AG09309 (cell line): Measurements from ENCODE around the gene FAM120A.

ENCODE experiments used
- DNase-seq: peaks from one replicate; pipeline ENCODE4 v3.0.0-alpha.2; 2010; ENCODE audit warnings: low read depth
- H3K4me3 ChIP-seq: 2 replicates; pipeline ENCODE4 v1.5.1; 2011; ENCODE audit warnings: mild to moderate bottlenecking, low read depth, low read length, moderate library complexity; ENCODE audit not compliant: control insufficient read depth
- TF ChIP-seq, protein P1 (sequence below): IDR thresholded peaks from 2 replicates; pipeline ENCODE4 v1.5.1; 2011; ENCODE audit warnings: mild to moderate bottlenecking, low read depth, low read length, inconsistent platforms; ENCODE audit not compliant: insufficient read depth, control insufficient read depth; ENCODE audit errors: missing control alignments

Gene FAM120A

DNA sequence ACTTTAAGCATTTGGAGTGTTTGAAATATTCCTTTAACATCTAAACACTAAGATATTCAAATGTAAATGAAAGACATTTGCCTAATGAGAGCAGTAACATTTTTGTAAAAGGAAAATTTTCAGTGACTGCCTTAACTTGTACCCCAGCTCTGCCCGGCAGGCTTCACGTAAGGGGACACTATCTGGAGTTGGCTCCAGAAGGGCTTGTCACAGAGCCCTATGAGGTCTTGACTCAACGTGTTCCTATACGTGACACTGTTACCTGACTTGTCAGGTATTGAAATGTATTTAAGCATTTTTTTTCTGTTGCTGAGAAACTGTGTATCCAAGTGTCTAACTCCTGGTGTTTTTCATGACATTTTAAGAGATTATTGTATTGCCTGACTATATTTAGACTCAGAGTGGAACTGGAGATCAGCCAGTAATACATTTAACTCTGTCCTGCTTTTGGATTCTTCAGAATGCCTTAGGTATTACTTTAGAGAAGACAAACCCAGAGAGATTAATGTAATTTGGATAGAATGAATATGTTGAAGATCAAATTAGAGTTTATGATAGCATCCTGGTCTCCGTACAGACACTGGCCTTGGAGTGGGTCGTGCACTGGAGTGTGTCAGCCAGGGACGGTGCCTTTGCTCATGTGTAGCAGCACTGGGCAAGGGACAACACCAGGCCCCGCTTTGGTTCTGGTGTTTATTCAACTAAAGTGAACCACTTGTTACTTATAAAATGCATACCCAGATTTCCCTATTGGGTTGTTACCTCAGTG lies 90.3 kb downstream of the FAM120A start:
- no peak overlapping the region for H3K4me3 ChIP-seq
- DNase-seq, result no peak
- TF ChIP-seq, protein P1, sequence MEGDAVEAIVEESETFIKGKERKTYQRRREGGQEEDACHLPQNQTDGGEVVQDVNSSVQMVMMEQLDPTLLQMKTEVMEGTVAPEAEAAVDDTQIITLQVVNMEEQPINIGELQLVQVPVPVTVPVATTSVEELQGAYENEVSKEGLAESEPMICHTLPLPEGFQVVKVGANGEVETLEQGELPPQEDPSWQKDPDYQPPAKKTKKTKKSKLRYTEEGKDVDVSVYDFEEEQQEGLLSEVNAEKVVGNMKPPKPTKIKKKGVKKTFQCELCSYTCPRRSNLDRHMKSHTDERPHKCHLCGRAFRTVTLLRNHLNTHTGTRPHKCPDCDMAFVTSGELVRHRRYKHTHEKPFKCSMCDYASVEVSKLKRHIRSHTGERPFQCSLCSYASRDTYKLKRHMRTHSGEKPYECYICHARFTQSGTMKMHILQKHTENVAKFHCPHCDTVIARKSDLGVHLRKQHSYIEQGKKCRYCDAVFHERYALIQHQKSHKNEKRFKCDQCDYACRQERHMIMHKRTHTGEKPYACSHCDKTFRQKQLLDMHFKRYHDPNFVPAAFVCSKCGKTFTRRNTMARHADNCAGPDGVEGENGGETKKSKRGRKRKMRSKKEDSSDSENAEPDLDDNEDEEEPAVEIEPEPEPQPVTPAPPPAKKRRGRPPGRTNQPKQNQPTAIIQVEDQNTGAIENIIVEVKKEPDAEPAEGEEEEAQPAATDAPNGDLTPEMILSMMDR, result no peak

DNA sequence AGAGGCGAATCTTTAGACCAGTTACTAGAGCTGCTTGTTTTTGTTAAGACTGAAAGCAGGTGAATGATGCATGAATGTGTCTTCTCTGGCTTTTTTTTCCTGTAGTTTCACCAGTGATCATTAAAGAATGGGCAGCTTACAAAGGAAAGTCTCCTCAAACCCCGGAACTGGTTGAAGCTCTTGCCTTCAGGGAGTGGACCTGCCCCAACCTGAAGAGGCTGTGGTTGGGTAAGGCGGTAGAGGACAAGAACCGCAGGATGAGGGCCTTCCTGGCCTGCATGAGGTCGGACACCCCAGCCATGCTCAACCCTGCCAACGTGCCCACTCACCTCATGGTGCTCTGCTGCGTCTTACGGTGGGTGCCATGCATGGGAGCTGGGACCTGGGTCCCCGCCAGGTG lies 91.6 kb downstream of the FAM120A start:
- H3K4me3 ChIP-seq, result no peak overlapping the region
- TF ChIP-seq, protein P1, result no peak
- no peak for DNase-seq

DNA sequence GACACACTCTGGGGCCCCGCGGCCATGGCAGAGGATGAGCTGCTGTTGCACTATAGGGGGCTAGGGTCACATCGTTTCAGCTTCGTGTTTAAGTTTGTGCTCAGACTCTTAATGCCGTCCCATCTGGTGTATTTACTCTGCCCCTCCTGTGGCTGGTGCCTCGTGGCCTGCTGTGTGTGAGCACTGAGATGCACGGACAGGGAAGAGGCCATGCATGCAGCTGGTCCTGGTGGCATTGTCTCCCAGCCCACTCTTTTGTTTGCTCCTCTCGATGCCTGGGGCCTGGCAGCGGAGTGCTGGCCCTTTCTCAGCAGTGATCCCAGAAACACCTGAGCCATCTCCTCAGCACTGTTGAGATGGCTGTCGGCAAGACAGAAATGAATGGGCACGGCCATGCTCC lies 94.9 kb downstream of the FAM120A start:
- TF ChIP-seq, protein P1, result no peak

DNA sequence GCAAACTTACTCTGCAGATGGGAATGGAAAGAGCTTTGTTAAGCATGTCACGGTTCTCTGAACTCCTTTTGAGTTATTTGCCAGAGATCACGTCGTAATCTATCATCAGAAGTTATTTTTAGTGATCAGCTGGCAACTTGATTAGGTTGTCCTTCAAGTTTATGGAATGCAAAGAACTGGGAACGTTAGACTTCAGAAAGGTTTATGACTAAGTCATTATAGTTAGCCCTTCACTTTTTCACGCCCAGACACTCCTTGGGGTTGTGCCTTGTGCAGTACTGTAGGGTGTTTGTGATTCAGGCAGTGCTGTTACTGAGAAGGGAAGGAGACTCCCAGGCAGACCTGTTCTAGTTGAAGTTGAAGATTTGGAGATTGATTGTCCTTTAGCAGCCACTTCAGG lies 98.1 kb downstream of the FAM120A start:
- no peak for DNase-seq
- TF ChIP-seq, protein P1, result no peak
- H3K4me3 ChIP-seq, result no peak overlapping the region

More for the DNA sequence above, 94.9 kb downstream of the FAM120A start:
- no peak overlapping the region for H3K4me3 ChIP-seq
- DNase-seq, result no peak

DNA sequence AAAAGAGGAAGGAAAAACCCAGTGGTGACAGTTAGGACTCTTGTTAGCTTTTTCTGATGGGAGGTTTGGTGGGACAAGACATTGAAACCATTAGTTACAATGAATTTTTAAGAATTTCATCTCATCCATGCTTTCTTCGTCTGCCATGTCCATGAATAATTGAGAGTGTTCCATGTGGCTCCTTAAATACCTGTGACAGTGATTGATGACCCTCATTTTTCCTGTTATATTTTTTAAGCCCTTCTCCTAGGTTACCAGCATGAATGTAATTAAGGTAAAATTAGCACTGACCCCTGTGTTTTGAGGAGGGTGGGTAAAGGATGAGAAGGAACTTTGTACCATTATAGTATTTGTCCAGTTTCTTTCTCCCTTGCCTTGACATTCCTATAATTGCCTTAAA lies 101.4 kb downstream of the FAM120A start:
- TF ChIP-seq, protein P1, result no peak
- H3K4me3 ChIP-seq, result no peak overlapping the region
- DNase-seq, result no peak

DNA sequence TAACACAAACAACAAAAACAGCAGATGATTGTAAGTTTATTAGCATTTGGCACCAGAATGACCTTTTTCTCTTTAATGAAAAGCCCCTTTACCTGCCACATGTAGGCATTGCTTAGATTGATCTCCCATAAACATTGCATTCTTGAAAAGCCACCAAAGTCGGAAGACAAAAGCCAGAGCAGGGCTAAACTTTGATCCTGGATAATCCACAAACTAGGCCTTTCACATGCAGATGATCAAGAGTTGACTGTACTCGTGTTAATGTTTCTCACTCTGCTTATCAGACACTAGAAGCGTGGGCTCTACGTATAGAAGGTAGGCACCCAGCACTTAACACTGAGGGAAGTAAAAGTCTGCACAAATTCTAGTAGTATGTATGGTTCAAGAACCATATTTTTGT lies 103.9 kb downstream of the FAM120A start:
- no peak overlapping the region for H3K4me3 ChIP-seq
- no peak for DNase-seq
- TF ChIP-seq, protein P1, result no peak
